ENCODE measurements around the gene HCFC2.

The HCFC2 gene

DNA sequence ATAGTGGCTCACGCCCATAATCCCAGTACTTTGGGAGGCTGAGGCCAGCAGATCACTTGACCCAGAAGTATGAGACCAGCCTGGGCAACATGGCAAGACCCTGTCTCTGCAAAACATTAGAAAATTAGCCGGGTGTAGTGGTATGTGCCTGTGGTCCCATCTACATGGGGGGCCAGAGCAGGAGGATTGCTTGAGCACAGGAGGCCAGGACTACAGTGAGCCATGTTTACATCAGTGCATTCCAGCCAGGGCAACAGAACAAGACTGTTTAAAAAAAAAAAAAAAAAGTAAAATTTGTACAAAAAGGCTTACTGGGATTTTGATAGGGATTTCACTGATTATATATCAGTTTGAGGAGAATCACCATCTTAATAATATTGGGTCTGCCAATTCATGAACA, 7.8 kb downstream of the HCFC2 start:
- H3K4me1 ChIP-seq (ENCODE audit: control insufficient read depth, insufficient read depth, low read length), result no peaks in the 10 kb centered on the region
- no peaks in the 10 kb centered on the region for H3K9me3 ChIP-seq (ENCODE audit: control insufficient read depth, insufficient read depth, low read depth, low read length)
- TF ChIP-seq ZNF146 (tag by site-specific recombination; IDR thresholded peaks at IDR 0.05) (no peak), ZSCAN30 (tag by site-specific recombination; IDR thresholded peaks at IDR 0.05) (no peak), ZSCAN23 (tag by site-specific recombination; IDR thresholded peaks at IDR 0.05) (no peak), SP3 (tag by site-specific recombination; IDR thresholded peaks at IDR 0.05) (no peak), KLF16 (tag by site-specific recombination; IDR thresholded peaks at IDR 0.05) (no peak), ZNF747 (tag by site-specific recombination; IDR thresholded peaks at IDR 0.05) (no peak), WT1 (tag by site-specific recombination; IDR thresholded peaks at IDR 0.05) (no peak), ZBTB8A (tag by site-specific recombination; IDR thresholded peaks at IDR 0.05) (no peak)
- TF ChIP-seq, protein P1, sequence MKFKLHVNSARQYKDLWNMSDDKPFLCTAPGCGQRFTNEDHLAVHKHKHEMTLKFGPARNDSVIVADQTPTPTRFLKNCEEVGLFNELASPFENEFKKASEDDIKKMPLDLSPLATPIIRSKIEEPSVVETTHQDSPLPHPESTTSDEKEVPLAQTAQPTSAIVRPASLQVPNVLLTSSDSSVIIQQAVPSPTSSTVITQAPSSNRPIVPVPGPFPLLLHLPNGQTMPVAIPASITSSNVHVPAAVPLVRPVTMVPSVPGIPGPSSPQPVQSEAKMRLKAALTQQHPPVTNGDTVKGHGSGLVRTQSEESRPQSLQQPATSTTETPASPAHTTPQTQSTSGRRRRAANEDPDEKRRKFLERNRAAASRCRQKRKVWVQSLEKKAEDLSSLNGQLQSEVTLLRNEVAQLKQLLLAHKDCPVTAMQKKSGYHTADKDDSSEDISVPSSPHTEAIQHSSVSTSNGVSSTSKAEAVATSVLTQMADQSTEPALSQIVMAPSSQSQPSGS (tag by site-specific recombination; IDR thresholded peaks at IDR 0.05; ENCODE audit: low read depth), result no peak
- no peak overlapping the region for H3K27ac ChIP-seq (ENCODE audit: extremely low read depth, low read depth, low read length)
- H3K4me3 ChIP-seq (ENCODE audit: low read depth, low read length), result no peak overlapping the region
- POLR2A ChIA-PET, result no interaction called here
- H3K36me3 ChIP-seq (ENCODE audit: control insufficient read depth in 2 of 2, insufficient read depth in 1 of 2, low read length in 2 of 2), result peaks cover 40 to 44% of the 10 kb centered on the region in 2 experiments
- CTCF ChIA-PET, result no interaction called here

DNA sequence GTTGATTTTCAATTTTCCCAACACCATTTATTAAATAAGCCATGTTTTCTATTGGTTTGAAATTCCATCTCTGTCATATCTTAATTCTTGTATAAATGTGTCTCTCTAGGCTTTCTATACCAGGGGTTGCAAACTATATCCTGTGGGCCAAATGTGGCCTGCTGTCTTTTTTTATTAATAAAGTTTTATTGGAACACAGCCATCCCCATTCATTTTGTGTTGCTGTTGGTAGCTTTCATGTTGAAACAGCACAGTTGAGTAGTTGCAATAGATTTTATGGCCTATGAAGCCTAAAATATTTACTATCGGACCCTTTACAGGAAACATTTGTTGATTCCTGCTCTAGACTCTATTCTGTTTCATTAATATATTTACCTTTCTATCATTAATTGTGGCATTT, 9.4 kb downstream of the HCFC2 start:
- no peak for TF ChIP-seq ZNF785 (tag by site-specific recombination; IDR thresholded peaks at IDR 0.05)
- no peak for TF ChIP-seq ZNF169 (tag by site-specific recombination; IDR thresholded peaks at IDR 0.05)
- TF ChIP-seq ZNF157 (tag by site-specific recombination; IDR thresholded peaks at IDR 0.05), result no peak
- TF ChIP-seq, protein P2, sequence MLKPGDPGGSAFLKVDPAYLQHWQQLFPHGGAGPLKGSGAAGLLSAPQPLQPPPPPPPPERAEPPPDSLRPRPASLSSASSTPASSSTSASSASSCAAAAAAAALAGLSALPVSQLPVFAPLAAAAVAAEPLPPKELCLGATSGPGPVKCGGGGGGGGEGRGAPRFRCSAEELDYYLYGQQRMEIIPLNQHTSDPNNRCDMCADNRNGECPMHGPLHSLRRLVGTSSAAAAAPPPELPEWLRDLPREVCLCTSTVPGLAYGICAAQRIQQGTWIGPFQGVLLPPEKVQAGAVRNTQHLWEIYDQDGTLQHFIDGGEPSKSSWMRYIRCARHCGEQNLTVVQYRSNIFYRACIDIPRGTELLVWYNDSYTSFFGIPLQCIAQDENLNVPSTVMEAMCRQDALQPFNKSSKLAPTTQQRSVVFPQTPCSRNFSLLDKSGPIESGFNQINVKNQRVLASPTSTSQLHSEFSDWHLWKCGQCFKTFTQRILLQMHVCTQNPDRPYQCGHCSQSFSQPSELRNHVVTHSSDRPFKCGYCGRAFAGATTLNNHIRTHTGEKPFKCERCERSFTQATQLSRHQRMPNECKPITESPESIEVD (tag by site-specific recombination; IDR thresholded peaks at IDR 0.05), result no peak
- no peak for TF ChIP-seq ZNF626 (tag by site-specific recombination; IDR thresholded peaks at IDR 0.05)
- no peak for TF ChIP-seq ZNF184 (tag by site-specific recombination; IDR thresholded peaks at IDR 0.05)
- TF ChIP-seq SETDB1 (IDR thresholded peaks at IDR 0.05; ENCODE audit: insufficient read length, low read length), result no peak
- no peak for TF ChIP-seq ZNF266 (tag by site-specific recombination; IDR thresholded peaks at IDR 0.05; ENCODE audit: low read depth)
- no peak for TF ChIP-seq ZNF132 (tag by site-specific recombination; IDR thresholded peaks at IDR 0.05; ENCODE audit: borderline replicate concordance)
- TF ChIP-seq SP7 (tag by site-specific recombination; IDR thresholded peaks at IDR 0.05), result no peak
- Histone ChIP-seq H3K4me3 (ENCODE audit: low read depth, low read length) (no peak overlapping the region), H3K9me3 (ENCODE audit: control insufficient read depth, insufficient read depth, low read depth, low read length) (no peaks in the 10 kb centered on the region), H3K36me3 (ENCODE audit: control insufficient read depth in 2 of 2, insufficient read depth in 1 of 2, low read length in 2 of 2) (peaks cover 29 to 33% of the 10 kb centered on the region in 2 experiments), H3K4me1 (ENCODE audit: control insufficient read depth, insufficient read depth, low read length) (no peaks in the 10 kb centered on the region), H3K27ac (ENCODE audit: extremely low read depth, low read depth, low read length) (no peak overlapping the region)
- POLR2A ChIA-PET, result no interaction called here
- CTCF ChIA-PET, result interaction anchor here (0.6 kb wide), 1 partner anchor 1191 kb away, joined by 3 read pairs; no protein-coding TSS in a partner anchor

DNA sequence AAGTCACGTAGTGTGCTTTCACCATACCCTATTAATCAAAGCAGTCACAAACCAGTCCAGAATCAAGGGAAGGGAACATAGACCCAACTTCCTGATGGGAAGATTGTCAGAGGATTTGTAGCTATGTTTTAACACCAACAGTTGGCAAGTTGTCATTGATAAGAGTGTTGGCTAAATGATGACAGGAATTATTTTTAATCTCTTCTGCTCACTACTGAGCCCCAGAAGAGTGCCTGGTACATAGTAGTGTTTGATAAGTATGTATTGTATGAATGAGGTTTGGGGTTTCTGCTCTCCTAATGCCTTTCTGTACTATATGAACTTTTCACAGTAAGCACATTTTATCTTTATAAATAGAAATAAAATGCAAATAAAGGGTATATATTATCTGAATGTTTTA, 14.7 kb downstream of the HCFC2 start:
- CTCF ChIA-PET, result interaction anchor here (0.6 to 1.0 kb wide), 2 partner anchors 13 to 22 kb away, joined by 3 to 4 read pairs; no protein-coding TSS in a partner anchor
- Histone ChIP-seq H3K4me3 (ENCODE audit: low read depth, low read length) (no peak overlapping the region), H3K27ac (ENCODE audit: extremely low read depth, low read depth, low read length) (no peak overlapping the region), H3K9me3 (ENCODE audit: control insufficient read depth, insufficient read depth, low read depth, low read length) (no peaks in the 10 kb centered on the region), H3K36me3 (ENCODE audit: control insufficient read depth in 2 of 2, insufficient read depth in 1 of 2, low read length in 2 of 2) (peaks cover 29 to 34% of the 10 kb centered on the region in 2 experiments), H3K4me1 (ENCODE audit: control insufficient read depth, insufficient read depth, low read length) (no peaks in the 10 kb centered on the region)
- TF ChIP-seq ZBTB17 (tag by site-specific recombination; IDR thresholded peaks at IDR 0.05) (no peak), ZNF140 (tag by site-specific recombination; IDR thresholded peaks at IDR 0.05) (no peak)
- POLR2A ChIA-PET, result no interaction called here
